Fibroblast of skin of right quadriceps (primary cell): ENCODE measurements around the gene HERC6.
"Not testable (repeated sequence)": the region's sequence is repeated elsewhere in the genome, so short reads cannot be mapped to it uniquely, and the experiment has no call there.

Source experiments
- DNase-seq: peaks from one replicate; pipeline ENCODE4 v3.0.0-alpha.2; 2013

HERC6 gene

DNA sequence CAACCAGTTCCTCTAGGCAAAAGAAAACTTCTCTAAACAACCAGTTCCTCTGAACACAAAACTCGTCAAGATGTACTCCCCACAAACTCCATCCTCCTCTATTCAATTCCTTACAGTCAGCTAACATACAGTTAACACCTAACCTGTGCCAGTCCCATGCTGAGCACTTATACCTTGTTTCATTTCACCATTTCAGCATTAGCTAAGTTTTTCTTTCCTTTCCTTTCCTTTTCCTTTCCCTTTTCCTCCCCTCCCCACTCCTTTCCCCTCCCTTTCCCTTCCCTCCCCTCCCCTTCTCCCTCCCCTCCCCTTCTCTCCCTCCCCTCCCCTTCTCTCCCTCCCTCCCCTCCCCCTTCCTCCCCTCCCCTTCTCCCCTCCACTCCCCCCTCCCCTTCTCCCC is 13.1 kb downstream of the HERC6 start:
- DNase-seq = no peak

DNA sequence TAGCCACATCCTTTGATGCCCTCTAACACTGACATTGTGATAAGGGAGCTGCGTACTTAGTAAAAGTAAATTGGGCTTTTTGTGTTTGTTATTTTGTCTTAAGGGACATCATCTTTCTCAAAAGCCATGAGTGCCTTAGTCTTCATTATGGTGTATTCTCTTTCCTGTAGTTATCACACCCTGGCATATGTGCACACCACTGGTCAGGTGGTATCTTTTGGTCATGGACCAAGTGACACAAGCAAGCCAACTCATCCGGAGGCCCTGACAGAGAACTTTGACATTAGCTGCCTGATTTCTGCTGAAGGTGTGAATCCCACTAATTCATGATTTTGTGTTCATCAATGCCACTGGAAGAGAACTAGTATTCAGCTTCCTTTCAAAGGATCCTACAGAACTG is 18.0 kb downstream of the HERC6 start:
- DNase-seq = no peak

DNA sequence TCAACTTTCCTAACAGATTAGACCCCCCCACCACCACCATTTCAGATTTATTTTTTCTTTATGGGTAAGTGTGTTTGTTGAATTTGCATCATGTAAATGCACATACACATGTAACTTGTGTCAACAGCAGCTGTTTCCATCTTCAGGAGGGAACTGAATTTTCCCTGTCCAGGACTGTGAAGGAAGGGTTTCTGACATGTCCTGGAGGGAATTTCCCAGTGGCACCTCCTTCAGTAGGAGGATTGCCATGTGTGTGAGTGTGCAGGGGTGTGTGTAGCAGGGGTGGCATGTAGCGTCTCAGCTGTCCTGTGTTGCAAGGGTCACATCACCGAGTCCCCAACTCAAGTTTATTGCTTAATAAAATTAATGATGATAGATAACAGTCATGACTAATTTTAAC is 19.7 kb downstream of the HERC6 start:
- no peak for DNase-seq

DNA sequence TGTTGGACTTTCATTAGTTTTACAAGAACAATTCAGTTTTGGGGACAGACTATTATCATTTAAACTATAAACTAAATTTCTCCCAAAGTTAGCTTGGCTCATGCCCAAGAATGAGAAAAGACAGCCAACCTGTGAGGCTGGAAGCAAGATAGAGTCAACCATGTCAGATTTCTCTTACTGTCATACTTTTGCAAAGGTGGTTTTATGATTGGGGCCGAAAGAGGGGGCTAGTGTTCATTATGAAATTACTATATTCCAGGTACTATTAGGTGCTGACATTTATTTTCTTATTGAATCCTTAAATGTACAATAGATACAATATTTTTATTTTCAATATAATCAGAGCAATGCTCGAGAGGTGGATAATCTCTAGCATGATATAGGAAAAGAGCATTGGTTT is 30.6 kb downstream of the HERC6 start:
- no peak for DNase-seq

DNA sequence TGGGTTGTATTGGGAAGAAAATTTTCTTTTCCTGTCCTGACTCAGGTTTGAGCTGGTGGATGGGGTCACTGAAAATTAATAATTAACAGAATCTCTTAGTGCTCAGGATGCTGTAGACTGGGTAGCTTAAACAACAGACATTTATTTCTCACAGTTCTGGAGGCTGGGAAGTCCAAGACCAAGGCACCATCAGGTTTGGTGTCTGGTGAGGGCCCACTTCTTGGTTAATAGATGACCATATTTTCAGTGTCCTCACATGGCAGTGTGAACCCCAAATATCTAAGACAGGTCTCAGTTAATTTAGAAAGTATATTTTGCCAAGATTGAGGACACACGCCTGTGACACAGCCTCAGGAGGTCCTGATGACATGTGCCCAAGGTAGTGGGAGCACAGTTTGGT is 31.1 kb downstream of the HERC6 start:
- DNase-seq = no peak

DNA sequence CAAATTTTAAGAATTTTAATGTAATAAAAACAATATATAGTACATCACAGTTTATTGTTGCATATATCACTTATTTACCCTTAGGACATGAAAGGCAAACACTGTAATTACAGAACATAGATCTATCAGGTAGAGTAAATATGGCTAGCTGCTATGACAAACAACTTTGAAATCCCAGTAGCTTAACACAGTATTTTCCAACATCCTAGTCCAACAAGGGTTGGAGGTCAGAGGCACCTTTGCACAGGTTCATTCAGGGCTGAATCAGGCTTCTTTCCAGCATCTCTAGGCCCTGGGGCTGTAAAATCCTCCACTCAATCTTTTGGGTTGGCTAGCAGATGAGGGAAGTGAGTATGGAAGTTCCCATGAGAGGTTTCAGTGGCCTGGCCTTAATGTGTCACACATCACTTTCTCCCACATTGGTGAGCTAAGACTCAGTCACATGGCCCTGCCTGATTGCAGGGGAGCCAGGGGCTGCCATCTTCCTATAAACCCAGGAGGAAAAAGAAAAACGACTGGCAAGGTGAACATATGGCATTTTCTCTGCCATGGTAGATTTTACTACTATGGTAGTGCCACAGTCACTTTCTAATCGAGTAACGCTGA is 32.9 kb downstream of the HERC6 start:
- no peak for DNase-seq

DNA sequence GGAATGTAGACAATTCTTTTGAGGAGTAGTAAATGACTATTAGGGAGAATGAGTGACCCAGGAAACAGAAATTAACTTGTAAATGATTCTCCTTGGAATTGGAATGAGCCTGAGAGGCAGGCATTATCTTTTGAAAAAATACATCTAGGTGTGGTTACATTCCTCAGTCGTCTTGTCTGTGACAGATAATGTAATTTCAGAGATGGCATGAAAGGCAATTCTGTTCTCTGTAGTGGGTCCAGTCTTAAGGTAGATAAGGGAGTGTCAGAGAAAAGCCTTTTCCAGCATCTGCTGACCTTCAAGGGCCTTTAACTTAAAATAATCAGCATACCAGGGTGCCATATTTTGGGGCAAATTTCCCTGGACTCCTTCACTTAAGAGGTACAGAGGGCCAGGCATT is 35.1 kb downstream of the HERC6 start:
- no peak for DNase-seq

DNA sequence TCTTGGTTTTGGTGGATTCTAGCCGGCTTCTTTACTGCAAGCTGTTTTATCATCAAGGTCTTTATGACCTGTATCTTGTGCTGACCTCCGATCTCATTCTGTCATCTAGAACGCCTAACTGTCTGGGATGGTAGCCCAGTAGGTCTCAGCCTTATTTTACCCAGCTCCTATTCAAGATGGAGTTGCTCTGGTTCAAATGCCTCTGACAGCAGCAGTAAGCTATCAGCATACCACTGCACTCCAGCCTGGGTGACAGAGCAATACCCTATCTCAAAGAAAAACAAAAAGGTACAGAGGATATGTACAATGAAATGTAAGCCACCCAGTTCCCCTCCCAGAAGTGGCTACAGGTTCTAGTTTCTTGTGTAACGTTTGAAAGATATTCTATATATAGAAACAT is 36.1 kb downstream of the HERC6 start:
- DNase-seq = no peak

DNA sequence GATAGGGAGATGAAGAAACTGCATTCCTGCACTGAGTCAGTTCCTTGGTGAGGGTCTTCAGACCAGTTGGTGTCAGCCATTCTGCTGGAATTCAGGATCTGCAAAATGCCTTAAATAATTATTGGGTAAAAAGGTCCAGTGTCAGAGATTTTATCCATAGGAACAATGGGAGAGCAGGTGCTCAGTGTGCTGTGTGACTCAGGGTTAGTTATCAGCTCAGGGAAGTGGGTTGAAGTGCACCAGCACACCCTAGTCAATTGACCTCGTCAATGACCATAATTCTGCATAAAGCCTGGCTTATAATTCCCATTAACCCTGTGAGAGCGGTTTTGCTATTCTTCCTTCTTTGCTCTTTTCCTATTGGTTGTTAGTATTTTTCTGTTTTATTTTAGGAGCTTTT is 37.3 kb downstream of the HERC6 start:
- no peak for DNase-seq

DNA sequence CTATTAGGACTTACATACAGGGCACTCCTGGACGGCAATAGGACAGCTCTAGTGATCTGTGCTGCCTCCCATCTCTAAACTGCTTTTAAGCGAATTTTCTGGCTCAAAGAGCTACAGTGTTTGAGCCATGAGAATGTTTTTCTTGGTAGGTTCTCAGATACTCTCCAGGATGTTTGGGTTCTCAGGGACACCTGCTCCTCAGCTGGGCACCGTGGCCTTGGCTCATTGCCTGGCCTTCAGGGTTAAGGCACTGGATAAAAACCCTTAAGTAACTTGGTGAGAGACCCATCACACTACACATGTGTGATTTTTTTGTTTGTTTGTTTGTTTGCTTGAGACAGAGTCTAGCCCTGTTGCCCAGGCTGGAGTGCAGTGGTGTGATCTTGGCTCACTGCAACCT is 39.8 kb downstream of the HERC6 start:
- no peak for DNase-seq

DNA sequence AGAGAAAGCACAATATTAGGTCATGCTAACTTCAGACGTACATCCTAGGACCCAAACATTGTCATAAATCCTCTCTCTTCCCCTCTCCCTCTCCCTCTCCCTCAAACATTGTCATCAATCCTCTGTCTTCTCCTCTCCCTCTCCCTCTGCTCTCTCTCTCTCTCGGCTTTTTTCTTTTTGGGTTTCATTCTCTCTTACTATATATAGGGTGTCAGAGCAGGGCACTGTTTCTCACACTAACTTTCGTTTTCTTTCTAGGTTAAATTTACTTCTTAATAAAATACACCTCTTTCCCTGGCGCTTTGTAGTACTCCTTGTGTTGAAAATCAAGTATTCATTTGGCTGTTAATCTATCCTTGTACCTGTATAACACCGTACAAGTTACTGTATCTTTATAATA is 41.2 kb downstream of the HERC6 start:
- DNase-seq = no peak

DNA sequence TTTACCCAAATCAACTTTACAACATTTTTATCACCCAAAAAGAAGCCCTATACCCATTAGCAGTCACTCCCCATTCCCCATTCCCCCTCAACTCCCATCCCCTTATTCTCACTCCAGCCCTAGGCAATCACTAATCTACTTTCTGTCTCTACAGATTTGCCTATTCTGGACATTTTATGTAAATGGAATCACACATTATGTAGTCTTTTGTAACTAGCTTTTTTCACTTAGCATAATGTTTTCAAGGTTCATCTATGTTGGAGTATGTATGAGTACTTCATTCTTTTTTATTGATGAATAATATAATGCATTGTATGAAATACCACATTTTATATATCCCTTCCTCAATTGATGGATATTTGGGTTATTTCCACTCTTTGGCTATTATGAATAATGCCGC is 42.2 kb downstream of the HERC6 start:
- no peak for DNase-seq

DNA sequence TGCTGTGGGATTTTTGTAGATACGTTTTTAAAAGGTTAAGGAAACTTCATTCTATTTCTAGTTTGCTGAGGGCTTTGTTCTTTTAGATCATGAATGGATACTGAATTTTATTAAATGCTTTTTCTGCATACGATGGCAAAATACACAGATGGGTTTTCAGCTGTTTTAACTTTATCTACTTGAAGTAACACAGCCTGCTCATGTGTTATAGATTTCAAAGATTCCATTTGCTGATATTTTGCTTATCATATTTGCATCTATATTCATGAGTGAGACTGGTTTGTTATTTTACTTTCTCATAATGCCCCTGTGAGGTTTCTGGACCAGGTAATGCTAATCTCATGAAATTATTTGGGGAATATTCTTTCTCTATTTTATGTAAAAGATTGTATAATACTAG is 43.8 kb downstream of the HERC6 start:
- no peak for DNase-seq

DNA sequence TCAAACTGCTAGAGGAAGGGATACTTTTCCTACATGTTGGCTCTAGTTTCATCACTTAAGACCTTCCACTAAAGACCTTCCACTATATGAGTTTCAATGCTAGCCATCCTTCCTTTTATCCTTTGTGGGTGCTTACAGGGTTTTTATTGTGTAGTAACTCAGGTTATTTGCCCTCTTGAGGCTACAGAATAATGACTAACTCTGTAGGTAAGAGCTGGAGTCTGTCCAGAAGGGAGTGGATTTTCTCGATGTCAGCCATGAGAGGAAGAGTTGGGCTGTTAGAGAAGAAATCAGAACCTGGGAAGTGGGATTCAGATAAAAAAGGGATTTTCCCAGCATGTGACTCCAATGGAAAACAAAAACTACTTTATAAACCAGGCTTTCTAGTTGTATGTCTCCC is 50.7 kb downstream of the HERC6 start:
- no peak for DNase-seq

DNA sequence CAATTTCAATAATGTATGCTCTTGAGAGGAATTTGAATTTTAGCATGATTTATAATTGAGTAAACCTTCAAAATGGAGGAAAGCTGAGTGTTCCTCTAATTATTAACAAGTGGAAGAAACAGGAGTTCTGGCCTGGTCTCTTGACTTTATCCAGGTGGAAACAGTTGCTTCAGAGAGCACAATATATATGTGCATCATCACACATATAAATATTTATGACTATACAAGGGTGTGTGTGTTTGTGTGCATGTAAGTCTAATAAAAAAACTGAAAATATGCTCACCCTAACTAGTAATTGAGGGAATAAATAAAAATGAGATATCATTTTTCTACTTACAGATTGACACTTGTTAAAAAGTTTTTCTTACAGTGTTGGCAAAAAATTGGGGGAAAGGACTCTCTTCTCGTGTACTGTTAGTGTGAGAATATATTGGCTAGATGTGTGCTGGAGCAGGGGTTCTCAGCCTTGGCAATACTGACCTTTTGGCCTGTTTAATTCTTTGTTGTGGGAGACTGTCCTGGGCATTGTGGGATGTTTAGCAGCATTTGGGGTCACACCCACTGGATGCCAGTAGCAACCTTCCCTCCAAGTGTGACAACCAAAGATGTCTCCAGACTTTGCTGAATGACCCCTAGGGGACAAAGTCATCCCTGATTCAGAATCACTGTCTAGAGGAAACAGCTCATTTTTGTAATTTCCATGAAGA is 57.5 kb downstream of the HERC6 start:
- DNase-seq = no peak

DNA sequence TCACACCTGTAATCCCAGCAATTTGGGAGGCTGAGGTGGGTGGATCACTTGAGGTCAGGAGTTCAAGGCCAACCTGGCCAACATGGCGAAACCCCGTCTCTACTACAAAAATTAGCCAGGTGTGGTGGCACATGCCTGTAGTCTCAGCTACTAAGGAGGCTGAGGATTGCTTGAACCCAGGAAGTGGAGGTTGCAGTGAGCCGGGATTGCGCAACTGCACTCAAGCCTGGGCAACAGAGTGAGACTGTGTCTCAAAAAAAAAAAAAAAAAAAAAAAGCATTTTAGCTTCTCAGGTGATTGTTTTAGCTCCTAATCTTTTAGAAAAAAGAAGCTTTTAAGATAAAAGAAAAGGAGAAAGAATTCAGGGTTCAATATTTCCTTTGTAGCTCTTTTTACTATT is 59.2 kb downstream of the HERC6 start:
- not testable (repeated sequence) for DNase-seq

DNA sequence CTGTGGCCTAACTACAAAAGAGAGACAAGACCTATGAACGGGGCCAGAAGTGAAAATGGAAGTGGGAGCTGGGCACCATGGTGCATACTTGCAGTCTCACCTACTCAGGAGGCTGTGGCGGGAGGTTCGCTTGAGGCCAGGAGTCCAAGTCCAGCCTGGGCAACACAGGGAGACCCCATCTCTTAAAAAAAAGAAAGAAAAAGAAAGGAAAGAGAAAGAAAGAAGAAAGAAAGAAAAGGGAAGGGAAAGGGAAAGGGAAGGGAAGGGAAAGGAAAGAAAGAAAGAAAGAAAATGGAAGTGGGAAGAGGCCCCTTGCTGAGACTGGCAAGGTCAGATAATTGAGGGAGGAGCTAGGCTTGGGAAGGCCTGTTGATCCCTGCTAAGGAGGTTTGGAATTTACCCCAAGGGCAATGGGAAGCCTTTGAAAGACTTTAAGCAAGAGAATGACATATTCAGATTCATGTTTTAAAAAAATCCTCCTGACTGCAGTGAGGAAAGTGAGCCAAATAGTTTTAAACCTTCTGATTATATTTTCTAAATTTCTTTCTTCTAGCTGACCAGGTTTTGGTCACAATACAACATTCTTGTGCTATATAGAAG is 60.6 kb downstream of the HERC6 start:
- no peak for DNase-seq

DNA sequence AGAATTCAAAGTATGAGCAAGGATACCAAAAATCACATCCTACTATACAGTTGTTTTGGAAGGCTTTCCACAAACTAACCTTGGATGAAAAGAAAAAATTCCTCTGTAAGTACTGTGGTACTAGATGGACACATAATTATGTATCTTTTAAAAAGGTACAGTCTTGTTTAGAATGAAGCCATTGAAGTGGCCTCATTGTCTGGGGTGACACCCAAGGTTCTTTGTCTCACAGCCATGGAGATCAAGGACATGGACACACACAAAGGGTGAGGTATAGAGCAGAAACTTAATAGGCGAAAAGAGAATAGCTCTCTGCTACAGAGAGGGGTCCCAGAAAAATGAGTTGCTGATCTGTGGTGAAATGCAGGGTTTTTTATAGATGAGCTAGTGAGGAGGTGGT is 61.5 kb downstream of the HERC6 start:
- DNase-seq = no peak

DNA sequence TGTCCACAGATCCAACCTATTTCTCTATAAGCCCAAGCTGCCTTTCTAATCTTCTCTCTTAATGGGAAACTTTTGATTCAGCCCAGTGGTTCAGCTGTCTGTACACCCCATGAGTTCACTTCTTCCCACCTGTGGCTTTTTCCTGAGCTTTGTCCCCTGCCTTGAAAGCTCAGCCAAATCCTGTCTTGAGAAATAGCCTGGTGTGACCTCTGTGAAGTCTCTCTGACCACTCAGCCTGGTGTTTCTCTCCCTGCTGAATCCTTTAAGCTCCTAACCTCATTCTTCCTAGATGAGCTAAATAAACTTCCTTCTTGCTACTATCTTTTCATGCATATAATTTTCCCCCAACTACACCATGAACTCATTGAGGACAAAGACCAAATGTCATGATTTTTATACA is 63.0 kb downstream of the HERC6 start:
- no peak for DNase-seq

DNA sequence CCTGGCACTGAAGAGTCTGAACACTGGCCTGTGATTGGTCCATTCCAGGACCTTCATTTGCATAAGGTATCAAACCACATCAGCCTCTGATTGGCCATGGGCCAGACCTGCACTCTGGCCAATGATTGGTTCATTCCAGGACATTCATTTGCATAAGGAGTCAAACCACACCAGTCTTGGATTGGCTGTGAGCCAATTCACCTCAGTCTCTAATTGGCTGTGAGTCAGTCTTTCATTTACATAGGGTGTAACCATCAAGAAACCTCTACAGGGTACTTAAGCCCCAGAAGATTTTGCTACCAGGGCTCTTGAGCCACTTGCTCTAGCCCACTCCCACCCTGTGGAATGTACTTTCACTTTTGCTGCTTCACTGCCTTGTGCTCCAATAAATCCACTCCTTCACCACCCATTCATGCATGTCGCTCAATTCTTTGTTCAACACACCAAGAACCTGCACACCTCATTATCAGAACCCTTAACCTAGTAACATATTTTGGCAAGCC is 64.1 kb downstream of the HERC6 start:
- DNase-seq = peak; percentile 18

DNA sequence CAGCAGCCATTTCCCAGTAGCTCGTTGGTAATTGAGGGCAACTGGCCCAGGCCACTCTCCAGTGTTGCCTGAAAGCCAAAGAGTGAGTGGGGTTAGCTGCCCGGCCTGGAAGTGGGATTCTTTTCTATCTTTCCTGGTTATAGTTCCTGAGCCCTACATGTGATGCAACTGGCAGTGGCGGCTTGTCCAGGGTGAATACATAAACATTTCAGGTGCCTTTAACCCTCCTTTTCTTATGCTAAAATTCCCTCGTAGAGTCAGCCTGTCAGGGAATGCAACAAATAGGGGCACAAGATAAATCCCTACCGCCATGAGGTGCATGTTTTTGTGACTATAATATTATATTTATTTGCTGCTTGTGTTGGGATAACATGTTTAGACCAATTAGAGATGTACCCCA is 64.8 kb downstream of the HERC6 start:
- DNase-seq = no peak

DNA sequence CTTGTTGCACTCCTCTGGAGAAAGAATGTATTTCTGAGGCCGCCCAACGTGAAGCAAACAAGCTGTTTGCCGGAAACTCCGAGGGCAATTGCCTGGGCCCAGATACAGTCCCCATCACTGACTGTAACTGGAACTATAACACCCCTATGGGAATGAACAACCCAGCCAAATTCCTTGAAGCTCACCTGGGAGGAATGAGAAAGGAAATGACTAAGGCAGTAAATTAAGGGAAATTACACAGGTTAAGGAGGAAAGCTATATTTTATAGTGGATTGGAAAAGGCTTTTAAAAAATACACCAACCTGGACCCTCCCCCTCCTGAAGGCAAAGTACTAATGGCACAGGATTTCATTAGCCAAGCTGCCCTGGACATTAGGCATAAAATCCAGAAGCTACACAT is 66.6 kb downstream of the HERC6 start:
- DNase-seq = no peak

DNA sequence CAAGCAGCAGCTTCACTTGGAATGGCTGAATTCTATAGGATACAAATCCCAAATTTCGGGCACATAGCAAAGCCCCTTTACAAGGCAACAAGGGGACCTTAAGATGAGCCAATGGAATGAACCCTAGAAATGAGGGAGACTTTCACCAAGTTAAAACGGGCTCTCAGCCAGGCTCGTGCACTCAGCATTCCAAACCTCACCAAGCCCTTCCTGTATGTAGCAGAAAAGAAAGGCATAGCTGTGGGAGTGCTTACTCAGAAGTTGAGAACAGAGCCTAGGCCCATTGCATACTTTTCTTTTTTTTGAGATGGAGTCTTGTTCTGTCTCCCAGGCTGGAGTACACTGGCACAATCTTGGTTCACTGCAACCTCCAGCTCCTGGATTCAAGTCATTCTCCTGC is 67.5 kb downstream of the HERC6 start:
- DNase-seq = peak; percentile 1

DNA sequence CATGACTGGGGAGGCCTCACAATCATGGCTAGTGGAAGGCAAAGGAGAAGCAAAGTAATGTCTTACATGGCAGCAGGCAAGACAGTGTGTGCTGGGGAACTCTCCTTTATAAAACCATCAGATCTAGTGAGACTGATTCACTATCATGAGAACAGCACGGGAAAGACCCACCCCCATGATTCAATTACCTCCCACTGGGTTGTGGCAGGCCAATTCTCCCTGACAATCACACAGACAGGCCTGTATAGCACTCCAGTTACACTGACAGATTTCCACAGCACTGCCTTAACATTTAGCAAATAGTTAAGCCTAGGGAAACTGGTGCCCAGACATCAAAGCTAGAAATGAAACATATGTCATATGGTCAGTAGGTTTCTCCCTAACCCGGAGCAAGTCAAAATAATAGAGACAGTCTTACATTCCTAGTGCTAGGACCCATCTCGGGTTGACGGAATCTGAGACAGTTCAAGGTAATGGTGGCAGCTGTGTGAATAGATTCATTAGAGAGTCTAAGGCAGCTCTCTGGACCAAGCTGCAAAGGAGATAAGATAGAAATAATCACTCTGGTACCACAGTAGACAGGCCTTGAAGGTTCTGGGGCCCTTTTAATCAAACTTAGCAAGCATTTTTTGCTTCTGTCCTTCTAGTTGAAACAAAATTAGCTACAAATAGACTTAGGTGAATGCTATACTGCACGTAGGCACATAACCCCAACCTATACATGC is 68.9 kb downstream of the HERC6 start:
- no peak for DNase-seq
